GM12801 (cell line): ENCODE measurements around the gene CLEC4E.
"Not testable (repeated sequence)": the region's sequence is repeated elsewhere in the genome, so short reads cannot be mapped to it uniquely, and the experiment has no call there.

Experiments
- CTCF ChIP-seq: IDR thresholded peaks from one replicate; pipeline ENCODE4 v1.5.1; 2011; ENCODE audit warnings: control low read depth; ENCODE audit not compliant: insufficient read length; ENCODE audit errors: extremely low read depth

The CLEC4E gene

GRCh38 chr12:8540831-8541230, at the start of gene CLEC4E:
CLEC4E (minus strand) TSS chr12:8540905; CDS start chr12:8540797, 108 bp downstream.
- not testable (repeated sequence) for TF ChIP-seq CTCF

GRCh38 chr12:8589679-8590078, 49.0 kb upstream of the CLEC4E start:
- TF ChIP-seq CTCF, result no peak

- TF ChIP-seq CTCF, result no peak
These were observed 43.3 kb upstream of the CLEC4E start for GRCh38 chr12:8584004-8584403.

GRCh38 chr12:8581098-8581784, 40.5 kb upstream of the CLEC4E start:
- TF ChIP-seq CTCF, result no peak

GRCh38 chr12:8577879-8578278, 37.2 kb upstream of the CLEC4E start:
- TF ChIP-seq CTCF, result no peak

GRCh38 chr12:8572507-8572906, 31.8 kb upstream of the CLEC4E start:
- TF ChIP-seq CTCF, result no peak

- TF ChIP-seq CTCF, result no peak
These were observed 25.8 kb upstream of the CLEC4E start for GRCh38 chr12:8566525-8566924.

- TF ChIP-seq CTCF, result no peak
These were observed 24.0 kb upstream of the CLEC4E start for GRCh38 chr12:8564656-8565055.
